Measurements from ENCODE around the gene LCE5A.

GRCh38 chr1:152461544-152461943, 49.1 kb upstream of the LCE5A start:
- TF ChIP-seq CTCF (conservative IDR thresholded peaks at IDR 0.05) (peak; percentile 89), ZFX (IDR thresholded peaks at IDR 0.05) (no peak)

Data from C4-2B (cell line).